HEK293 (cell line): ENCODE data around the gene PURB.

Source experiments
- CTCF ChIA-PET: fragments of 350-600 bp; formaldehyde crosslinking; extraction: SDS; loops from one replicate; lab custom pipeline; 2021; ENCODE audit warnings: antibody characterized with exemption; lab: Yijun Ruan, JAX
- POLR2A ChIA-PET: fragments of 300-600 bp; formaldehyde crosslinking; extraction: SDS; loops from one replicate; lab custom pipeline; 2020; ENCODE audit warnings: antibody characterized with exemption, inconsistent platforms; lab: Yijun Ruan, JAX
- H3K27ac ChIP-seq: fragments of 200-500 bp; sonication (Bioruptor generic); 2 replicates; pipeline ENCODE4 v1.5.1; 2014; ENCODE audit warnings: low read depth, low read length, control low read depth, inconsistent platforms; ENCODE audit errors: extremely low read depth
- H3K36me3 ChIP-seq, 2 experiments: fragments of 200-500 bp in 1 of 2; sonication (Bioruptor generic) in 1 of 2; 1 replicate in 1 of 2; 2 replicates in 1 of 2; pipeline ENCODE4 v1.5.1; 2014 to 2017; ENCODE audit warnings: inconsistent platforms in 2 of 2, low read length in 2 of 2; ENCODE audit not compliant: control insufficient read depth in 2 of 2, insufficient read depth in 1 of 2
- H3K4me1 ChIP-seq: fragments of 200-500 bp; sonication (Bioruptor generic); 2 replicates; pipeline ENCODE4 v1.5.1; 2014; ENCODE audit warnings: mild to moderate bottlenecking, low read length, inconsistent platforms; ENCODE audit not compliant: control insufficient read depth, insufficient read depth
- H3K4me3 ChIP-seq: 2 replicates; pipeline ENCODE4 v1.5.1; 2011; ENCODE audit warnings: low read depth, mild to moderate bottlenecking, control low read depth, low read length, moderate library complexity
- H3K9me3 ChIP-seq: fragments of 200-500 bp; sonication (Bioruptor generic); 2 replicates; pipeline ENCODE4 v1.5.1; 2014; ENCODE audit warnings: low read depth, low read length, inconsistent platforms; ENCODE audit not compliant: control insufficient read depth, insufficient read depth
- IKZF3 ChIP-seq: fragments of 450-650 bp; IDR thresholded peaks from 2 replicates; pipeline ENCODE4 v1.5.0; 2018; ENCODE audit warnings: missing biosample characterization, mild to moderate bottlenecking, missing genetic modification characterization, moderate library complexity
- KLF10 ChIP-seq: fragments of 450-650 bp; IDR thresholded peaks from 2 replicates; pipeline ENCODE4 v1.5.1; 2018; ENCODE audit warnings: missing biosample characterization, mild to moderate bottlenecking, missing genetic modification characterization
- RBAK ChIP-seq: fragments of 450-650 bp; formaldehyde crosslinking; IDR thresholded peaks from 2 replicates; pipeline ENCODE4 v1.5.1; 2016; ENCODE audit warnings: missing biosample characterization, missing genetic modification characterization
- REPIN1 ChIP-seq: fragments of 450-650 bp; formaldehyde crosslinking; IDR thresholded peaks from 2 replicates; pipeline ENCODE4 v1.5.1; 2017; ENCODE audit warnings: missing biosample characterization, missing genetic modification characterization, low read depth
- ZBTB17 ChIP-seq: fragments of 450-650 bp; formaldehyde crosslinking; IDR thresholded peaks from 2 replicates; pipeline ENCODE4 v1.5.1; 2016; ENCODE audit warnings: missing biosample characterization, missing genetic modification characterization
- ZBTB21 ChIP-seq: fragments of 450-650 bp; formaldehyde crosslinking; IDR thresholded peaks from 2 replicates; pipeline ENCODE4 v1.5.1; 2017; ENCODE audit warnings: missing biosample characterization, missing genetic modification characterization
- ZNF155 ChIP-seq: fragments of 450-650 bp; formaldehyde crosslinking; IDR thresholded peaks from 2 replicates; pipeline ENCODE4 v1.5.1; 2016; ENCODE audit warnings: missing biosample characterization, missing genetic modification characterization
- ZNF19 ChIP-seq: fragments of 450-650 bp; formaldehyde crosslinking; IDR thresholded peaks from 2 replicates; pipeline ENCODE4; 2016; ENCODE audit warnings: missing biosample characterization, missing genetic modification characterization, low read depth
- ZNF211 ChIP-seq: fragments of 450-650 bp; formaldehyde crosslinking; IDR thresholded peaks from 2 replicates; pipeline ENCODE4 v1.5.1; 2016; ENCODE audit warnings: low read depth, missing biosample characterization, missing genetic modification characterization
- ZNF23 ChIP-seq: fragments of 450-650 bp; formaldehyde crosslinking; IDR thresholded peaks from 2 replicates; pipeline ENCODE4 v1.5.1; 2016; ENCODE audit warnings: missing biosample characterization, missing genetic modification characterization, borderline replicate concordance
- ZNF24 ChIP-seq: fragments of 450-650 bp; formaldehyde crosslinking; IDR thresholded peaks from 2 replicates; pipeline ENCODE4 v1.5.1; 2016; ENCODE audit warnings: missing biosample characterization, missing genetic modification characterization
- ZNF302 ChIP-seq: fragments of 450-650 bp; formaldehyde crosslinking; IDR thresholded peaks from 2 replicates; pipeline ENCODE4 v1.5.1; 2016; ENCODE audit warnings: missing biosample characterization, missing genetic modification characterization, low read depth
- ZNF341 ChIP-seq: fragments of 450-650 bp; formaldehyde crosslinking; IDR thresholded peaks from 2 replicates; pipeline ENCODE4; 2016; ENCODE audit warnings: low read depth, missing biosample characterization, missing genetic modification characterization
- ZNF558 ChIP-seq: fragments of 450-650 bp; formaldehyde crosslinking; IDR thresholded peaks from 2 replicates; pipeline ENCODE4 v1.5.1; 2016; ENCODE audit warnings: missing biosample characterization, missing genetic modification characterization
- ZNF571 ChIP-seq: fragments of 450-650 bp; formaldehyde crosslinking; IDR thresholded peaks from 2 replicates; pipeline ENCODE4 v1.5.0; 2017; ENCODE audit warnings: missing biosample characterization, missing genetic modification characterization
- ZNF621 ChIP-seq: fragments of 450-650 bp; formaldehyde crosslinking; IDR thresholded peaks from 2 replicates; pipeline ENCODE4 v1.5.1; 2017; ENCODE audit warnings: missing biosample characterization, missing genetic modification characterization
- ZNF629 ChIP-seq: fragments of 450-650 bp; formaldehyde crosslinking; IDR thresholded peaks from 2 replicates; pipeline ENCODE4 v1.5.1; 2017; ENCODE audit warnings: missing biosample characterization, missing genetic modification characterization
- ZNF660 ChIP-seq: fragments of 450-650 bp; IDR thresholded peaks from 2 replicates; pipeline ENCODE4 v1.5.1; 2018; ENCODE audit warnings: missing biosample characterization, mild to moderate bottlenecking, missing genetic modification characterization
- ZNF747 ChIP-seq: fragments of 450-650 bp; formaldehyde crosslinking; IDR thresholded peaks from 2 replicates; pipeline ENCODE4 v1.5.1; 2016; ENCODE audit warnings: missing biosample characterization, missing genetic modification characterization
- ZNF768 ChIP-seq: fragments of 450-650 bp; formaldehyde crosslinking; IDR thresholded peaks from 2 replicates; pipeline ENCODE4 v1.5.1; 2018; ENCODE audit warnings: missing biosample characterization, mild to moderate bottlenecking, missing genetic modification characterization
- ZNF777 ChIP-seq: fragments of 450-650 bp; formaldehyde crosslinking; IDR thresholded peaks from 2 replicates; pipeline ENCODE4 v1.5.1; 2017; ENCODE audit warnings: missing biosample characterization, missing genetic modification characterization, borderline replicate concordance
- ZNF785 ChIP-seq: fragments of 450-650 bp; formaldehyde crosslinking; IDR thresholded peaks from 2 replicates; pipeline ENCODE4 v1.5.1; 2016; ENCODE audit warnings: missing biosample characterization, missing genetic modification characterization
- TF ChIP-seq, protein P1 (sequence below): fragments of 450-650 bp; formaldehyde crosslinking; IDR thresholded peaks from 2 replicates; pipeline ENCODE4 v1.5.0; 2017; ENCODE audit warnings: missing biosample characterization, missing genetic modification characterization, borderline replicate concordance
- TF ChIP-seq, protein P2 (sequence below): fragments of 450-650 bp; formaldehyde crosslinking; IDR thresholded peaks from 2 replicates; pipeline ENCODE4 v1.5.1; 2016; ENCODE audit warnings: missing biosample characterization, missing genetic modification characterization
- TF ChIP-seq, protein P3 (sequence below): fragments of 450-650 bp; formaldehyde crosslinking; IDR thresholded peaks from 2 replicates; pipeline ENCODE4 v1.5.1; 2016; ENCODE audit warnings: missing biosample characterization, missing genetic modification characterization
- TF ChIP-seq, protein P4 (sequence below): fragments of 450-650 bp; formaldehyde crosslinking; IDR thresholded peaks from 2 replicates; pipeline ENCODE4 v1.5.1; 2016; ENCODE audit warnings: missing biosample characterization, missing genetic modification characterization
- TF ChIP-seq, protein P5 (sequence below): fragments of 450-650 bp; formaldehyde crosslinking; IDR thresholded peaks from 2 replicates; pipeline ENCODE4 v1.5.1; 2016; ENCODE audit warnings: missing biosample characterization, missing genetic modification characterization

Gene PURB

DNA sequence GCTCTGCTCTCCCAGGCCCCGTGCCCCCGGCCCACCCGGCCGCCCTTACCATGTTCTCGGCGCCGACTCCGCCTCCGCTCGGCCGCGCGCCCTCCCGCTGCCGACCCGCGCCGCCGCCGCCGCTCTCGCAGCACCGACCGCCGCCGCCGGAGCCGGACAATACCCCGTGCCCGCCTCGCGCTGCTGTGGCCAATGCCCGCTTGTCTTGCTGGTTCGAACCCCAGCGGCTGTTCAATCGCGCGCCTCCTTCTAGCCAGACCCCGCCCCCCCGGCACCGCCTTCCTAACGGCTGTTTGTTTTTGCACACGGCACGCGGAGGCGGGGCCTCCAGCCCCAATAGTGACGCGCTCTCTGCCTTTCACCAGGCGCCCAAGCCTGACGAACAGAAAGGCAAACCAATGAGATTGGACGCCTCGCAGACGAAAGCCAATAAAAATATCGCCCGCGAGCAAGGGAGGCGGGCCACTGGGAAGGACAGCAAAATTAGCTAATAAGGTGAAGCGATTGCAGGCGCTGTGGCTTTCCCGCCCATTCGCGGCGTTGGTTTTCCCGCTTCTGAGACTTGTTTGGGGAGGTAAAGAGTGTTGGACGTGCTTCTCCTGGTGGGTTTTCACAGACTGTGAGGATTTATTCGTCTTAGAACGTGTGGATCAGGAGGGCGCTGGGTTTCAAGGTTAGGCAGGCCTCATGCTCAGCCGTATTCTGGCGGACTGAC is 37.3 kb downstream of the PURB start, which contains the start of gene H2AZ2:
Gene H2AZ2, minus strand, starts transcription at position 168 of the 715 bp plus-strand sequence. Its CDS starts 116 bp downstream, at position 52.
- ChIA-PET CTCF (interaction anchor here (0.6 to 3.1 kb wide), 10 partner anchors 16 to 283 kb away, joined by 3 to 9 read pairs (median 4); no protein-coding TSS in a partner anchor), POLR2A (interaction anchor here (0.7 to 3.5 kb wide), 27 partner anchors 9 to 288 kb away, joined by 3 to 33 read pairs (median 5); partner anchors contain the start of genes DDX56, OGDH, PPIA and PURB)
- Histone ChIP-seq H3K27ac (peak within 1 kb of the TSS; percentile 95), H3K4me1 (peaks cover 12% of the 10 kb centered on the region), H3K4me3 (peak within 1 kb of the TSS; percentile 84), H3K36me3 (peaks cover 0 to 2% of the 10 kb centered on the region in 2 experiments; a peak in 1 of 3 replicates), H3K9me3 (no peaks in the 10 kb centered on the region)
- TF ChIP-seq ZNF785 (tag by site-specific recombination) (no peak), ZNF747 (tag by site-specific recombination) (no peak), ZNF341 (tag by site-specific recombination) (peak; percentile 87), KLF10 (tag by site-specific recombination) (peak; percentile 93), ZNF19 (tag by site-specific recombination) (no peak), ZNF24 (tag by site-specific recombination) (peak; percentile 49; the same call in 1 of the 2 replicates), ZNF768 (tag by site-specific recombination) (no peak), ZNF558 (0 out of 2 replicates have a peak, but pooled peaks have one; percentile 48), ZNF777 (tag by site-specific recombination) (no peak), IKZF3 (tag by site-specific recombination) (no peak), ZNF571 (tag by site-specific recombination) (no peak), REPIN1 (no peak), ZNF155 (tag by site-specific recombination) (no peak), ZNF23 (tag by site-specific recombination) (no peak), ZBTB21 (tag by site-specific recombination) (0 out of 2 replicates have a peak, but pooled peaks have one; percentile 25), ZNF629 (tag by site-specific recombination) (peak; percentile 56), ZNF211 (tag by site-specific recombination) (no peak), RBAK (no peak), ZNF621 (tag by site-specific recombination) (no peak), ZBTB17 (tag by site-specific recombination) (peak; percentile 81), ZNF660 (tag by site-specific recombination) (peak; percentile 61), ZNF302 (tag by site-specific recombination) (no peak)
- TF ChIP-seq, protein P1, sequence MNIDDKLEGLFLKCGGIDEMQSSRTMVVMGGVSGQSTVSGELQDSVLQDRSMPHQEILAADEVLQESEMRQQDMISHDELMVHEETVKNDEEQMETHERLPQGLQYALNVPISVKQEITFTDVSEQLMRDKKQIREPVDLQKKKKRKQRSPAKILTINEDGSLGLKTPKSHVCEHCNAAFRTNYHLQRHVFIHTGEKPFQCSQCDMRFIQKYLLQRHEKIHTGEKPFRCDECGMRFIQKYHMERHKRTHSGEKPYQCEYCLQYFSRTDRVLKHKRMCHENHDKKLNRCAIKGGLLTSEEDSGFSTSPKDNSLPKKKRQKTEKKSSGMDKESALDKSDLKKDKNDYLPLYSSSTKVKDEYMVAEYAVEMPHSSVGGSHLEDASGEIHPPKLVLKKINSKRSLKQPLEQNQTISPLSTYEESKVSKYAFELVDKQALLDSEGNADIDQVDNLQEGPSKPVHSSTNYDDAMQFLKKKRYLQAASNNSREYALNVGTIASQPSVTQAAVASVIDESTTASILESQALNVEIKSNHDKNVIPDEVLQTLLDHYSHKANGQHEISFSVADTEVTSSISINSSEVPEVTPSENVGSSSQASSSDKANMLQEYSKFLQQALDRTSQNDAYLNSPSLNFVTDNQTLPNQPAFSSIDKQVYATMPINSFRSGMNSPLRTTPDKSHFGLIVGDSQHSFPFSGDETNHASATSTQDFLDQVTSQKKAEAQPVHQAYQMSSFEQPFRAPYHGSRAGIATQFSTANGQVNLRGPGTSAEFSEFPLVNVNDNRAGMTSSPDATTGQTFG (tag by site-specific recombination): no peak
- TF ChIP-seq, protein P2, sequence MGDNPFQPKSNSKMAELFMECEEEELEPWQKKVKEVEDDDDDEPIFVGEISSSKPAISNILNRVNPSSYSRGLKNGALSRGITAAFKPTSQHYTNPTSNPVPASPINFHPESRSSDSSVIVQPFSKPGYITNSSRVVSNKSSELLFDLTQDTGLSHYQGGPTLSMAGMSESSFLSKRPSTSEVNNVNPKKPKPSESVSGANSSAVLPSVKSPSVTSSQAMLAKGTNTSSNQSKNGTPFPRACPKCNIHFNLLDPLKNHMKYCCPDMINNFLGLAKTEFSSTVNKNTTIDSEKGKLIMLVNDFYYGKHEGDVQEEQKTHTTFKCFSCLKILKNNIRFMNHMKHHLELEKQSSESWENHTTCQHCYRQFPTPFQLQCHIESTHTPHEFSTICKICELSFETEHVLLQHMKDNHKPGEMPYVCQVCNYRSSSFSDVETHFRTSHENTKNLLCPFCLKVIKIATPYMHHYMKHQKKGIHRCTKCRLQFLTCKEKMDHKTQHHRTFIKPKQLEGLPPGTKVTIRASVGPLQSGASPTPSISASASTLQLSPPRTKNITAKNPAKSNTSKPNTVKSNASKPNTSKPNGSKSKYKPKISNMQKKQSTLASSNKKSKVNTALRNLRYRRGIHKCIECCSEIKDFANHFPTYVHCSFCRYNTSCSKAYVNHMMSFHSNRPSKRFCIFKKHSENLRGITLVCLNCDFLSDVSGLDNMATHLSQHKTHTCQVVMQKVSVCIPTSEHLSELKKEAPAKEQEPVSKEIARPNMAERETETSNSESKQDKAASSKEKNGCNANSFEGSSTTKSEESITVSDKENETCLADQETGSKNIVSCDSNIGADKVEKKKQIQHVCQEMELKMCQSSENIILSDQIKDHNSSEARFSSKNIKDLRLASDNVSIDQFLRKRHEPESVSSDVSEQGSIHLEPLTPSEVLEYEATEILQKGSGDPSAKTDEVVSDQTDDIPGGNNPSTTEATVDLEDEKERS: no peak
- TF ChIP-seq, protein P3, sequence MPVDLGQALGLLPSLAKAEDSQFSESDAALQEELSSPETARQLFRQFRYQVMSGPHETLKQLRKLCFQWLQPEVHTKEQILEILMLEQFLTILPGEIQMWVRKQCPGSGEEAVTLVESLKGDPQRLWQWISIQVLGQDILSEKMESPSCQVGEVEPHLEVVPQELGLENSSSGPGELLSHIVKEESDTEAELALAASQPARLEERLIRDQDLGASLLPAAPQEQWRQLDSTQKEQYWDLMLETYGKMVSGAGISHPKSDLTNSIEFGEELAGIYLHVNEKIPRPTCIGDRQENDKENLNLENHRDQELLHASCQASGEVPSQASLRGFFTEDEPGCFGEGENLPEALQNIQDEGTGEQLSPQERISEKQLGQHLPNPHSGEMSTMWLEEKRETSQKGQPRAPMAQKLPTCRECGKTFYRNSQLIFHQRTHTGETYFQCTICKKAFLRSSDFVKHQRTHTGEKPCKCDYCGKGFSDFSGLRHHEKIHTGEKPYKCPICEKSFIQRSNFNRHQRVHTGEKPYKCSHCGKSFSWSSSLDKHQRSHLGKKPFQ (tag by site-specific recombination): peak; percentile 46; the same call in 1 of the 2 replicates
- TF ChIP-seq, protein P4, sequence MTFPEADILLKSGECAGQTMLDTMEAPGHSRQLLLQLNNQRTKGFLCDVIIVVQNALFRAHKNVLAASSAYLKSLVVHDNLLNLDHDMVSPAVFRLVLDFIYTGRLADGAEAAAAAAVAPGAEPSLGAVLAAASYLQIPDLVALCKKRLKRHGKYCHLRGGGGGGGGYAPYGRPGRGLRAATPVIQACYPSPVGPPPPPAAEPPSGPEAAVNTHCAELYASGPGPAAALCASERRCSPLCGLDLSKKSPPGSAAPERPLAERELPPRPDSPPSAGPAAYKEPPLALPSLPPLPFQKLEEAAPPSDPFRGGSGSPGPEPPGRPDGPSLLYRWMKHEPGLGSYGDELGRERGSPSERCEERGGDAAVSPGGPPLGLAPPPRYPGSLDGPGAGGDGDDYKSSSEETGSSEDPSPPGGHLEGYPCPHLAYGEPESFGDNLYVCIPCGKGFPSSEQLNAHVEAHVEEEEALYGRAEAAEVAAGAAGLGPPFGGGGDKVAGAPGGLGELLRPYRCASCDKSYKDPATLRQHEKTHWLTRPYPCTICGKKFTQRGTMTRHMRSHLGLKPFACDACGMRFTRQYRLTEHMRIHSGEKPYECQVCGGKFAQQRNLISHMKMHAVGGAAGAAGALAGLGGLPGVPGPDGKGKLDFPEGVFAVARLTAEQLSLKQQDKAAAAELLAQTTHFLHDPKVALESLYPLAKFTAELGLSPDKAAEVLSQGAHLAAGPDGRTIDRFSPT (tag by site-specific recombination): no peak
- TF ChIP-seq, protein P5, sequence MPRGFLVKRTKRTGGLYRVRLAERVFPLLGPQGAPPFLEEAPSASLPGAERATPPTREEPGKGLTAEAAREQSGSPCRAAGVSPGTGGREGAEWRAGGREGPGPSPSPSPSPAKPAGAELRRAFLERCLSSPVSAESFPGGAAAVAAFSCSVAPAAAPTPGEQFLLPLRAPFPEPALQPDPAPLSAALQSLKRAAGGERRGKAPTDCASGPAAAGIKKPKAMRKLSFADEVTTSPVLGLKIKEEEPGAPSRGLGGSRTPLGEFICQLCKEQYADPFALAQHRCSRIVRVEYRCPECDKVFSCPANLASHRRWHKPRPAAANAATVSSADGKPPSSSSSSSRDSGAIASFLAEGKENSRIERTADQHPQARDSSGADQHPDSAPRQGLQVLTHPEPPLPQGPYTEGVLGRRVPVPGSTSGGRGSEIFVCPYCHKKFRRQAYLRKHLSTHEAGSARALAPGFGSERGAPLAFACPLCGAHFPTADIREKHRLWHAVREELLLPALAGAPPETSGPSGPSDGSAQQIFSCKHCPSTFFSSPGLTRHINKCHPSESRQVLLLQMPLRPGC (tag by site-specific recombination): peak; percentile 78
